MM.1S (cell line): ENCODE results near the gene NIM1K.

ENCODE experiments used
- DNase-seq: peaks from one replicate; pipeline ENCODE4 v3.0.0-alpha.2; 2015
- H2AFZ ChIP-seq: fragments of 300-600 bp; sonication (generic); 2 replicates; pipeline ENCODE4 v1.6.0; 2016; ENCODE audit warnings: antibody characterized with exemption, low read length
- H3F3A ChIP-seq: fragments of 300-600 bp; sonication (generic); 2 replicates; pipeline ENCODE4 v1.6.1; 2016; ENCODE audit warnings: mild to moderate bottlenecking, antibody characterized with exemption, low read length, moderate library complexity, mixed read lengths; ENCODE audit not compliant: insufficient read depth
- H3K27ac ChIP-seq: fragments of 300-600 bp; sonication (generic); 2 replicates; pipeline ENCODE4 v1.5.1; 2016; ENCODE audit warnings: mild to moderate bottlenecking, low read length
- H3K27me3 ChIP-seq: fragments of 300-600 bp; sonication (generic); replicated peaks from 2 replicates; pipeline ENCODE4 v1.6.0; 2016; ENCODE audit warnings: low read length; ENCODE audit not compliant: insufficient read depth
- H3K36me3 ChIP-seq: fragments of 300-600 bp; sonication (generic); replicated peaks from 2 replicates; pipeline ENCODE4 v1.6.1; 2016; ENCODE audit warnings: mild to moderate bottlenecking, low read length, mixed read lengths; ENCODE audit not compliant: insufficient read depth
- H3K4me1 ChIP-seq: fragments of 300-600 bp; sonication (generic); 2 replicates; pipeline ENCODE4 v1.6.1; 2016; ENCODE audit warnings: low read length, mixed read lengths
- H3K4me2 ChIP-seq: fragments of 300-600 bp; sonication (generic); 2 replicates; pipeline ENCODE4 v1.6.0; 2016; ENCODE audit warnings: low read depth, low read length
- H3K4me3 ChIP-seq: fragments of 300-600 bp; sonication (generic); 2 replicates; pipeline ENCODE4 v1.5.1; 2016; ENCODE audit warnings: low read length, mixed read lengths
- H3K79me2 ChIP-seq: fragments of 300-600 bp; sonication (generic); 2 replicates; pipeline ENCODE4 v1.6.1; 2016; ENCODE audit warnings: mixed run types, low read length, mixed read lengths
- H3K9ac ChIP-seq: fragments of 300-600 bp; sonication (generic); 2 replicates; pipeline ENCODE4 v1.6.1; 2016; ENCODE audit warnings: low read length, mixed read lengths
- H3K9me2 ChIP-seq: fragments of 300-600 bp; sonication (generic); replicated peaks from 2 replicates; pipeline ENCODE4 v1.6.1; 2016; ENCODE audit warnings: mild to moderate bottlenecking, low read length, mixed read lengths; ENCODE audit not compliant: insufficient read depth
- H3K9me3 ChIP-seq: fragments of 300-600 bp; sonication (generic); replicated peaks from 2 replicates; pipeline ENCODE4 v1.6.1; 2016; ENCODE audit warnings: mild to moderate bottlenecking, low read length, mixed read lengths; ENCODE audit not compliant: insufficient read depth
- H4K20me1 ChIP-seq: fragments of 300-600 bp; sonication (generic); 2 replicates; pipeline ENCODE4 v1.6.1; 2016; ENCODE audit warnings: mild to moderate bottlenecking, low read length, moderate library complexity, mixed read lengths; ENCODE audit not compliant: insufficient read depth
- CTCF ChIP-seq: fragments of 300-600 bp; sonication (generic); IDR thresholded peaks from 2 replicates; pipeline ENCODE4 v1.5.1; 2016; ENCODE audit warnings: antibody characterized with exemption, low read length, mixed read lengths
- EZH2 ChIP-seq: fragments of 300-600 bp; sonication (generic); optimal IDR thresholded peaks from 2 replicates; pipeline ENCODE3; 2017; ENCODE audit warnings: low read depth, mild to moderate bottlenecking, antibody characterized with exemption, low read length, mixed read lengths
- EZH2phosphoT487 ChIP-seq: fragments of 300-600 bp; sonication (generic); IDR thresholded peaks from 2 replicates; pipeline ENCODE4 v1.6.1; 2018; ENCODE audit warnings: antibody characterized with exemption, low read length

Gene NIM1K

GRCh38 chr5:43270645-43271044 is 78.6 kb downstream of the NIM1K start:
- no peak for DNase-seq
- 0 out of 2 replicates have a peak, but pooled peaks cover 3% of the 10 kb centered on the region for H3K4me1 ChIP-seq
- no peak overlapping the region for H3K4me3 ChIP-seq
- H3K79me2 ChIP-seq, result no peaks in the 10 kb centered on the region
- H3F3A ChIP-seq, result no peaks in the 10 kb centered on the region
- TF ChIP-seq EZH2, result no peak
- no peak for TF ChIP-seq CTCF
- TF ChIP-seq EZH2phosphoT487, result no peak
- no peak overlapping the region for H3K9ac ChIP-seq
- no peaks in the 10 kb centered on the region for H3K27me3 ChIP-seq
- no peaks in the 10 kb centered on the region for H4K20me1 ChIP-seq
- H3K27ac ChIP-seq, result no peak overlapping the region
- no peaks in the 10 kb centered on the region for H3K36me3 ChIP-seq
- no peaks in the 10 kb centered on the region for H3K9me2 ChIP-seq
- no peak overlapping the region for H2AFZ ChIP-seq
- H3K9me3 ChIP-seq, result no peaks in the 10 kb centered on the region
- no peak overlapping the region for H3K4me2 ChIP-seq

GRCh38 chr5:43273552-43273951 is 81.5 kb downstream of the NIM1K start:
- no peak for DNase-seq
- no peaks in the 10 kb centered on the region for H3K36me3 ChIP-seq
- H3F3A ChIP-seq, result no peaks in the 10 kb centered on the region
- H3K4me3 ChIP-seq, result no peak overlapping the region
- TF ChIP-seq EZH2phosphoT487, result no peak
- no peak for TF ChIP-seq EZH2
- no peak for TF ChIP-seq CTCF
- H3K9me2 ChIP-seq, result no peaks in the 10 kb centered on the region
- no peak overlapping the region for H3K27ac ChIP-seq
- no peaks in the 10 kb centered on the region for H3K9me3 ChIP-seq
- no peaks in the 10 kb centered on the region for H4K20me1 ChIP-seq
- H3K9ac ChIP-seq, result no peak overlapping the region
- H3K27me3 ChIP-seq, result no peaks in the 10 kb centered on the region
- H2AFZ ChIP-seq, result no peak overlapping the region
- H3K4me1 ChIP-seq, result 0 out of 2 replicates have a peak, but pooled peaks cover 3% of the 10 kb centered on the region
- H3K4me2 ChIP-seq, result no peak overlapping the region
- no peaks in the 10 kb centered on the region for H3K79me2 ChIP-seq

- no peaks in the 10 kb centered on the region for H4K20me1 ChIP-seq
- no peak for DNase-seq
- H3K79me2 ChIP-seq, result no peaks in the 10 kb centered on the region
- H3K36me3 ChIP-seq, result no peaks in the 10 kb centered on the region
- no peak overlapping the region for H3K9ac ChIP-seq
- no peaks in the 10 kb centered on the region for H3K9me2 ChIP-seq
- no peak overlapping the region for H2AFZ ChIP-seq
- H3K9me3 ChIP-seq, result no peaks in the 10 kb centered on the region
- H3K27ac ChIP-seq, result no peak overlapping the region
- no peak overlapping the region for H3K4me2 ChIP-seq
- no peak for TF ChIP-seq CTCF
- TF ChIP-seq EZH2phosphoT487, result no peak
- no peak for TF ChIP-seq EZH2
- H3F3A ChIP-seq, result no peaks in the 10 kb centered on the region
- H3K4me1 ChIP-seq, result 0 out of 2 replicates have a peak, but pooled peaks cover 3% of the 10 kb centered on the region
- no peaks in the 10 kb centered on the region for H3K27me3 ChIP-seq
- no peak overlapping the region for H3K4me3 ChIP-seq
Measured at GRCh38 chr5:43274435-43275114, 82.5 kb downstream of the NIM1K start.
